Airway epithelial cell (primary cell): ENCODE data around the gene CHAT. TPM values are rescaled to one million over a fixed set of nuclear protein-coding genes. Genes with fewer than 3 reads are reported as not detected.

Experiments used
- total RNA-seq: library from RNA; depleted of rRNA; stranded (reverse); fragments of >200 nt; gene quantifications from 2 replicates; pipeline ENCODE4 v1.2.3, GENCODE V29; 2015

CHAT gene
- total RNA-seq, result not detected in 2 replicates

DNA sequence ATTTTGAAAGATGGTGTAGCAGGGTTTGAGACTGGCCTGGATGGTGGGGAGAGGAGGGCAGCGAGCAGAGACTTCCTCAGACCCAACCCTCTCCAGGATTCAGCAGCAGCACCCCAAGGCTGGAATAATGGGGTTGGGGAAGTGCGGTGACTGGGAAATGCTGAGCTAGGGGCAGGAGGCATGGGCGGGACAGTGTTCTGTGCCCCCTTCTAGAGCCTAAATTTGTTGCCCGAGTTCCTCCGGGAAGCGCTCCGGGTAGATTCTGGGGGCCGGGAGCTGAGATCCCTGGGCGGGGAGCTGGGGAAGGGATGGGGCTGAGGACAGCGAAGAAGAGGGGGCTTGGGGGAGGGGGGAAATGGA, at the start of gene CHAT:
Gene CHAT (plus strand): TSS at position 156 of the 360 bp plus-strand sequence. CDS start 153 bp downstream, at position 309.

GRCh38 chr10:49610114-49610457, 3.8 kb upstream of the CHAT start, which contains the start of gene SLC18A3:
SLC18A3 (plus strand) TSS chr10:49610310; CDS start chr10:49610741, 431 bp downstream.

GRCh38 chr10:49679480-49679893, 65.7 kb downstream of the CHAT start, which contains the start of gene C10orf53:
C10orf53 (plus strand) TSS chr10:49679651; CDS start chr10:49679698, 47 bp downstream.

Other genes starting within 250 kb of the CHAT start
- gene DRGX, start 217.9 kb upstream of the CHAT start, total RNA-seq, result not detected in 2 replicates
- 12.3 and 14.8 TPM in 2 replicates for gene ERCC6, start 74.9 kb upstream of the CHAT start, total RNA-seq
- gene SLC18A3, start 3.7 kb upstream of the CHAT start, total RNA-seq, result not detected in 2 replicates
- gene C10orf53, start 65.6 kb downstream of the CHAT start, total RNA-seq, result not detected in 2 replicates
- 0.14 and 0.28 TPM in 2 replicates for gene OGDHL, start 148.3 kb downstream of the CHAT start, total RNA-seq